LHCN-M2 (cell line): Measurements from ENCODE around the gene TTC31. TPM values are rescaled to one million over a fixed set of nuclear protein-coding genes. Genes with fewer than 3 reads are reported as not detected.
"Not testable (repeated sequence)": the region's sequence is repeated elsewhere in the genome, so short reads cannot be mapped to it uniquely, and the experiment has no call there.

Source experiments
- DNase-seq: peaks from one replicate; pipeline ENCODE4 v3.0.0-alpha.2; 2012; ENCODE audit warnings: low read depth
- total RNA-seq: library from RNA; depleted of rRNA; stranded (reverse); fragments of >200 nt; gene quantifications from 2 replicates; pipeline ENCODE4 v1.2.3, GENCODE V29; 2014

The TTC31 gene
- total RNA-seq, 1 experiment from 2014 or later: 24.2 TPM

DNA sequence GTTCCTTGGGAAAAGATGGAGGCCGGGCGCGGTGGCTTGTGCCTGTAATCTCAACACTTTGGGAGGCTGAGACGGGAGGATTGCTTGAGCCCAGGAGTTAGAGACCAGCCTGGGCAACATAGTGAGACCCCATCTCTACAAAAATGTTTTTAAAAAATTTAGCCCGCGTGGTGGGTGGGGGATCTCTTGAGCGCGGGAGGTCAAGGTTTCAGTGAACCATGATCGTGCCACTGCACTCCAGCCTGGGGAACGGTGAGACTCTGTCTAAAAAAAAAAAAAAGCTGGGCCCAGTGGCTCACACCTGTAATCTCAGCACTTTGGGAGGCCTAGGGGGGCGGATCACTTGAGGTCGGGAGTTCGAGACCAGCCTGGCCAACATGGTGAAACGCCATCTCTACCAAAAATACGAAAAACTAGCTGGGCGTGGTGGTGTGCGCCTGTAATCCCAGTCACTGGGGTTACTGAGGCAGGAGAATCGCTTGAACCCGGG lies 839 bp downstream of the TTC31 start:
- DNase-seq: not testable (repeated sequence)

DNA sequence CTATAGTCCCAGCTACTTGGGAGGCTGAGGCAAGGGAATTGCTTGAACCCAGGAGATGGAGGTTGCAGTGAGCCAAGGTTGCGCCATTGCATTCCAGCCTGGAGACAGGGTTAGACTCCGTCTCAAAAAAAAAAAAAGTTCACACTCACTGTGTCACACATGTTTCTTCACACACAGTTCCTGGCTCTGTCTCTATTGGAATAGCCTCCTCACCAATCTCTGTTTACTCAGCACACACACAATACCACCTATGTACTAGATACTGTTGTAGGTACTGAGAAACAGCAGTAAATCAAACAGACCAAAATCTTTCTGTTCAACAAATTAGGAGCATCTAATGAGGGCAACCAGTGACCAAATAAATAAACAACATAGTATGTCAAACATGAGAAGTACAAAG lies 3.3 kb downstream of the TTC31 start:
- DNase-seq: no peak

GRCh38 chr2:74488643-74489481 lies 6.0 kb downstream of the TTC31 start:
- no peak for DNase-seq

GRCh38 chr2:74489906-74490305 lies 7.0 kb downstream of the TTC31 start:
- no peak for DNase-seq

DNA sequence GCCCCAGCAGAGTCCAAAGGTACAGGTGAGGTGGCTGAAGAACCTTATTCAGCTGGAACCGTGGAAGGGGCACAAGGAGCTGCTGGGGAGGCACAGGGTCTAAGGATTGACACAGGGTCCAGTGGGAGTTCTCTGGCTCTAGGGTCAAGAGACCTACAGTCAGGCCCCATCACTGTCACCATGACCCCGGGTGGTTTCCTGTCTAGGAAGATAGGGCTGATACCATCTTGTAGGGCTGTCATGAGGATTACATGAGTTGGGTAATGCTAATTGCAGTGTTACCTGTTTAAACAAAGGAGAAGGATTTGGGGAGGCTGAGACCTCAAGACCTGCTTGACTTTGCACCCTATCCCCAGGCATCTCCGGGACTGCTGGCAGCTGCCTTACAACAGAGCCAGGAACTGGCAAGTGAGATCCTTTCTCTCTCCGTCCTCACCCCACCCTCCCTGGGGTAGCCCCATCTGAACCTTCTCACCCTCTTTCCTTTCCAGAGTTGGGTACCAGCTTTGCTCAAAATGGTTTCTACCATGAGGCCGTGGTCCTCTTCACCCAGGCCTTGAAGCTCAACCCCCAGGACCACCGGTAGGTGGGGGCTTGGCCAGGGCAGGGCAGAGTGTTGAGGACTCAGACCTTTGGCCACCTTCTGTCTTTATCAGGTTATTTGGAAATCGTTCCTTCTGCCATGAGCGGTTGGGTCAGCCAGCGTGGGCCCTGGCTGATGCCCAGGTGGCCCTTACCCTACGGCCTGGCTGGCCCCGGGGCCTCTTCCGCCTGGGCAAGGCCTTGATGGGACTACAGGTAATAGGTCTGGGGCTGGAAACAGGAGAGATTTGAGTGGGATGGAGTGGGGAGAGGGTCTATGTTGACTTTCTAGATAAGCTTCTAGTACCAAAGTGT lies 9.0 kb downstream of the TTC31 start:
- DNase-seq: no peak

DNA sequence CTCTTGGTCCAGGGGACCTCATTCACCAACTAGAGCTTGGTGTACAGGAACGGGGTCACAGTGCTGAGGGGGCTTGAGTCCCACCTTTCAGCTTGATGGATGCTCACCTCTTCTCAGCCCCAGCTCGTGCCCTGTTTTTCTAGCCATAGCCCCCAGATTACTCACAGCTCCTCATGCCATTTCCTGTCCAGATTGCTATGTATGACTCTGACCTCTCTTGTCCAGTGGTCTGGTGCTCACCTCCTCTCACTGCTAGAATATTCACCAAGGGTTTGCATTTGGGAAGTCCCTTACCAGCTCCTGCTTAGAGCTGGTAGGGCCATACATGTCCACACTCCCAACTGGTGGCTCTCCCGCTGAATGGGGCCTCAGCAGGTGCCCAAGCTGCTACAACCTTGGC lies 10.7 kb downstream of the TTC31 start:
- DNase-seq: no peak

DNA sequence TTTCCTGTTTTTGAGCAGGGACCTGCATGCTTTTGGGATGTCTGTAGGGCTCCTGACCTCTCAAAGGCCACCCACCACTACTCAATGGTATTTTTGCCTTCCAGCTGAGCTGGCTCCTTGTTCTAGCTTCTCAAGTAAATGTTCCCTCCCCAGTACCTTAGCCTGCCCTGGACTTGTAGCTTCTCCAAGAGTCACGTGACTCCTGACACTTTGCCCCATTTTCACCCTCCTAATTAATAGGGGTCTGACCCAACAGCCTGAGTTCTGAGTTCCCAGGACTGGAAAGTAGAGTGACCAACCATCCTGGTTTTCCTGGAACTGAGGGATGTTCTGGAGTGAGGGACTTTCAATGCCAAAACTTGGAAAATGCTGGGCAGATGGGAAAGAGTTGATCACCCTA lies 12.6 kb downstream of the TTC31 start:
- DNase-seq: no peak

DNA sequence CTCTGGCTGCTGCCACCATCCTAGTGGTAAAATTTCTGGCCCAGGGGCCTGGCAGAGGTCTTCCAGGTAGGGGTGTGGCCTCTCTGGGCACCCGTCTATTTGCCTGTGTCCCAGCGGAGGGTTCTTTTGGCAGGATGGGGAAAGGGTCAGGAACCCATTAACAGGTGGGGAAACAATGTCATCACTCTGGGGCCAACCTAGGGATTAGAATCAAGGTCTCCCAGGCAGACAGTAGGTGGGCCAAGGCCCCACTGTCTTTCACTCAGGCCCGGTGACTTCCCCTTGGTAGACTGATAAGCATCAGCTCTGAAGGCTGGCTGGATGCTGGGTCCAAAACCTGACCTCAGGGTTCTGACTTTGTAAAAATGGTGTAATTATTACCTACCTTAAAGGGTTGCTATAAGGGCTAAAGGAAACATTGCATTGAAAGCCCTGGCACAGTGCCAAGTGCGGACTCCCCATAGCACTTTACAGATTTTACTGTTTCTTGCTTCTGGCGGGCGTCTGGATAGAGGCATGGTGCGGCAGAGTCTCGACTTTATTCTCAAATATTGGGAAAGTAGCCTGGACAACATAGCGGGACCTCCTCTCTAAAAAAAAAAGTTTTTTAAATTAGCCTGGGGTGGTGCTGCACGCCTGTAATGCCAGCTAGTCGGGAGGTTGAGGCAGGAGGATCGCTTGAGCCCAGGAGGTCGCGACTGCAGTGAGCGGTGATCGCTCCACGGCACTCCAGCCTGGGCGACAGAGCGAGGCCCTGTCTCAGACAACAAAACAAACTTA lies 14.3 kb downstream of the TTC31 start:
- DNase-seq: no peak

DNA sequence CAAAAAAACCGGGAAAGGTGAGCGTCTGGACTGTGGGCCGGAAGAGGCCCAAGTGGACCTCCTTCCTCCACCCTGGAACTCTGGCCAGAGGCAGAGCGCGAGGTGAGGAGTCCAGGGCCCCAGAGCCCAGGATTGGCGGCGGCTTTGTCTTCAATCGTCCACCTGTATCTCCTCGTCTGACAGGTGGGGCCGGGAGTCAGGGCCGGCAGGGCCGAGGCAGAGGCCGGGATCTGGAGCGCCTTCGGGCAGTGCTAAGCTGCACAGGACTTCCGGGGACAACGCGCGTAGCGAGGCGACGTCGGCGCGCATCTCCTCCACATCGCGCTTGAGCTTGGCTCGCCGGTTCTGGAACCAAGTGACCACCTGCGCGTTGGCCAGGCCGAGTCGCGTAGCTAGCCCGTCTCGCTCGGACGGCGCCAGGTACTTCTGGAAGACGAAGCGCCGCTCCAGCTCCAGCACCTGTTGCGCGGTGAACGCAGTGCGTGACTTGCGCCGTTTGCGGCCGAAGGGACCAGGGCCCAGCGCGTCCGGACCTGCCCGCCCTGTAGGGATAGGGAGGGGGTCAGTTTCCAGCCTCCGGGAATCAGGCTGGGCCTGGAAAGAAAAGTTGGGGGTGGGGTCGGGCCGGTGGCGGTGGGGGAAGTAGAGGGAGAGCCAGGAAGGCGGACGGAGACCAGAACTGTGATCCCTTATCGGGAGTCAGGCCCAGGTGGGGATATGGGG lies 15.1 kb downstream of the TTC31 start:
- no peak for DNase-seq

DNA sequence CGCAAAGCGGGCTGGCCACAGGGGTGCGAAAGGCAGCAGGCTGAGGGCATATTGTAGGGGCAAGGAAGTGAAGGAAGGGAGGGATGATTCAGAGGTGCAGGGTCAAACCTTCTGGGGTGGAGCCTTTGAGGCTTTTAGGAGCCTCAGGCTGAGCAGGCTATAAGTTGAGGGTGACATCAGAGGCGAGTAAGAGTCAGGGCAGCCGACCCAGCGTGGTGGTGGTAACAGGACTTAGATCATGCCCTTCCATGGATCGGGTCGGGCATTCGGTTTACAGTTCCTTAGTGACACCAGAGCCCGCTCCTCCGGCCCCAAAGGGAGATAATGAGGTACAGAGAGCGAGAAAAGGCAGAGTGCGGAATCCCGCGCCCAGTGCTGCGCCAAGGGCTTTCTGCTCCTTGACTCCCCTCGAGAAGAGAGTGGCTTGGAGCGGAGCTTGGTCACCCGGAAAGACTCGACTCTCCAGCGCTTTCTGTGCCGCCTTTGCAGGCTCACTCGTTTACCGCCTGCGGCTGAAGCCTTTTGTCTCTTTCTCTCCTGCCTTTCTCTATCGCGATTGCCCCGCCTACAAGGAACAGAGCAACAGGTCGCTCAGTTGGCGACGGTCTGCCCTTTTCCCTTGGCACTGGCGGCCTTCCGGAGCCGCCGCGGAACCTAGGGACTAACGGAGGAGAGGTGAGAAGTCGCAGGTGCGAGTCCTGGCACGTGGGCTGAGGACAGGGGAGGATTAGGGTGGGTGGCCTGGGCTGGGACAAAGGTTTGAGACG lies 15.8 kb downstream of the TTC31 start:
- peak; percentile 49 for DNase-seq

DNA sequence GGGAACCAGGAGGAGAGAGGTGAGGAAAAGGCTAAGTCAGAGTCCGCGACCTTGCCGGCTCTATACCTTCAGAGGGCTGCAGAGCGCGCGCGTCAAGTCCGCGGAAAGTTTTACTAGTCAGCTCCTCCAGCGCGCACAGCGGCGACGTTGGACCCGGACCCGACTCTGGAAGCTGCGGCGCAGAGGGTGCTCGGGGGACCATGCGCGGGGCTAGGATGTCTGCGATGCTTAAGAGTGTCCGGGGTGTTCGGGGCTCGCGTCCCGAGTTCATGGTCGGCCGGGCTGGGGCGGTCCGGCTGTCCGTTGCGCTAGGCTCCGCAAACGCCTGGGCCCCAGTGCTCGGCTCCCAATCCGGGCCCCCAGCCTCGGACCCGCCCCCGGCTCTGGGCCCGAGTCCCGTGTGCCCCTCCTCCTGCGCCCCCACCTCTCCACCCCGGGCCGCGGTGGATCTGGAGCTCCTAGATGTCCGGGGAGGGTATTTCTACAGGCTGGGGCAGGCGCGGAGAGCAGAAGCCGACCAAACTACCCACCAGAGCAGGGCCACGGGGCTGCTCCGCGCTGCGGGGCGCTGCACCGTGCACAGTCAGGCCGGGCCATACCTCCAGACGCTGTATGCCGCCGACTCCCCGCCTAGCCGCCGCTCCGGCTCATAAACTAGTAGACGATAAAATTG lies 16.5 kb downstream of the TTC31 start, which contains the start of gene LBX2:
TSS of gene LBX2 (minus strand) at position 337 of the 673 bp plus-strand sequence. CDS start at position 271, 66 bp downstream.
- no peak for DNase-seq

DNA sequence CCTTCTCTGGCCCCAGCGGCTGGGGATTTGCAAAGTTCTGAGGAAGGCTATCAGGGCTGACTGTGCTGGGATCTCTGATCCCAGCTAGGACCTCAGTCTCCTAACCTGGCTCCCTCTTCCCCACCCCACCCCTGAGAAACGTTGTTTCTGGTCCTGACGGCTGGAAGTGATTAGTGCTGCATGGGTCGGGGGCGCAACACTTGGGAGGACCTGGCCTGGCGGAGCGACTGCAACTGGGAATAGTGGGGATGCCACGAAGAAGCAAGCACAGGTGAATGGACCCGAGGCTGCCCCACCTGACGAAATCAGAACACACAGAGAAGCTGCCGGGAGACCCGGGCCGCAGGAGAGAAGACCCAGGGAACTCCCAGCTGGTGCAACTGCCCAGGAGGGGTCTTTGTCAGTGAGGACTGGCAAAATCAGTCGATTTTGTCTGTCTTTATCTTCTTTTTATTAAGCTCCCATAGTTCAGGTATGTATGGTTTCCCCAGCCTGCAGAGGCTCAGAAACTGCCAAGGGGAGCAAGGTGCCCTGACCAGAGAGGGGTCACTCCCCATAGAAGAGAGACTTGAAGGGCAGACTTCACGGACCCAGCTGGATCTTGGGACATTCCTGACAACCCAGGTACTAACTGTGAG lies 17.2 kb downstream of the TTC31 start:
- DNase-seq: no peak

- no peak for DNase-seq
Observed at GRCh38 chr2:74500578-74500946, 17.7 kb downstream of the TTC31 start.

GRCh38 chr2:74501335-74502071 lies 18.6 kb downstream of the TTC31 start:
- no peak for DNase-seq

- DNase-seq: no peak
Observed at GRCh38 chr2:74502147-74502719, 19.4 kb downstream of the TTC31 start.

DNA sequence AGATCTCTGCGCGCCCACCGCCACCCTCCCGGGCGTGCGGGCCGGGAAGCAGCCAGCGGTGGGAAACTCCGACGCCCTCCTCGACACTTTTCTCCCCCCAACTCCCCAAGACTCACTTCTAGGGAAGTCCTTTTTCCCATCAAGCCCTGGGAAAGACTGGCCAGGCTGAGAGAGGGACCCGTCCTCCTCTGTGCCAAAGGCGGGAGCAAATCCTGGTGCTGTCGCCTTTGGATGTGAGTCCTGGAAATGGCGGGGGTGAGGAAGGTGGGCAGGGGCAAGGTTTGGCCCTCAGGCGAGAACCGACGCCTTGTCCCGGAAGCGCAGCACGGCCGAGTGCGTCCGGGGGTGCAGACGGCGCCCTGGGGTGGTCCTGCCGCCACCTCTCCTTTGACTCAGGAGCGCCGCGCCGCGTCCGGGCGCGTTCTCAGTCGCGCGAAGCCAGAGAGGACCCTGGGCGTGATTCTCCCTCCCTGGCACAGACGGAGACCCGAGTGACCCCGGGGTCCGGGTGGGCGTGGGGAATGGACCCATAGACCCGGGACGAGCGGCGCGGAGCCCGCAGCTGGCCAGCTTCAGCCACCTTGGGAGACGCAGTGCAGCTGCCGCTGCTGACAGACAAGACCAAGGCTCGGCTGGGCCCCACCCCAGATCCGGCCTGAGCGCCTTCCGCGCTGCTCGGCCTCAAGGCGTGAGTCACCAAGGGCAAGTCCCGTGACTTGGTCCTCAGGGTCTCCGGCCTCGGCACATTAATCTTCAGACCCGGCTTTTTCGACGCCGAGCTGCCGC lies 20.0 kb downstream of the TTC31 start:
- DNase-seq: peak; percentile 83
